Vagina (tissue), 2 donors: ENCODE measurements around the gene EVC2. TPM values are rescaled to one million over a fixed set of nuclear protein-coding genes. Genes with fewer than 3 reads are reported as not detected.

Experiments used
- DNase-seq, 2 donors: peaks; one replicate each; pipeline ENCODE4 v3.0.0-alpha.2; 2017; ENCODE audit errors: extremely low spot score in 2 of 2
- H3K27ac ChIP-seq: fragments of 200-600 bp; sonication (generic); one replicate; pipeline ENCODE4 v1.5.1; 2019
- H3K27me3 ChIP-seq: fragments of 200-600 bp; sonication (generic); one replicate; pipeline ENCODE4 v1.5.1; 2019
- H3K36me3 ChIP-seq, 2 donors: fragments of 200-600 bp; sonication (generic); one replicate each; pipeline ENCODE4 v1.5.1; 2017 to 2019
- H3K4me1 ChIP-seq: fragments of 200-600 bp; sonication (generic); one replicate; pipeline ENCODE4 v1.5.1; 2019
- H3K4me3 ChIP-seq, 2 donors: fragments of 200-600 bp; sonication (generic); 1 replicate in 1 of 2; 2 replicates in 1 of 2; pipeline ENCODE4 v1.5.1; 2016 to 2019
- H3K9me3 ChIP-seq: fragments of 200-600 bp; sonication (generic); one replicate; pipeline ENCODE4 v1.5.1; 2019
- CTCF ChIP-seq, 3 experiments: fragments of 450-650 bp in 2 of 3; fragments of 200-600 bp in 1 of 3; sonication (generic) in 1 of 3; IDR thresholded peaks; one replicate each; pipeline ENCODE4 v1.5.1; 2017 to 2019; ENCODE audit warnings: antibody characterized with exemption in 3 of 3, mild to moderate bottlenecking in 2 of 3, moderate library complexity in 2 of 3
- POLR2A ChIP-seq, 2 donors: fragments of 450-650 bp; IDR thresholded peaks; one replicate each; pipeline ENCODE4 v1.6.1; 2017; ENCODE audit warnings: antibody characterized with exemption in 2 of 2, mild to moderate bottlenecking in 2 of 2, moderate library complexity in 2 of 2
- POLR2AphosphoS5 ChIP-seq, 2 donors: sonication (generic); formaldehyde crosslinking; IDR thresholded peaks; one replicate each; pipeline ENCODE4 v1.9.0; 2017; ENCODE audit warnings: antibody characterized with exemption in 2 of 2, mild to moderate bottlenecking in 2 of 2, low read depth in 1 of 2; ENCODE audit not compliant: insufficient read depth in 1 of 2
- intact Hi-C: fragments of 100-400 bp; cut with DNase I; formaldehyde crosslinking; loops from one replicate; pipeline ENCODE4 v1.15.1; 2023
- total RNA-seq: library from RNA; depleted of rRNA; stranded (reverse); fragments of >200 nt; gene quantifications from one replicate; pipeline ENCODE4 v1.2.3, GENCODE V29; 2016

The EVC2 gene
- total RNA-seq, 1 donor from 2014 or later = 23.8 TPM

- no peak for DNase-seq
- H3K27ac ChIP-seq = no peak overlapping the region
- TF ChIP-seq POLR2A (IDR thresholded peaks at IDR 0.05) = no peak
- no peak for TF ChIP-seq CTCF (IDR thresholded peaks at IDR 0.05)
- TF ChIP-seq POLR2AphosphoS5 (IDR thresholded peaks at IDR 0.05; ENCODE audit: insufficient read depth in 1 of 2, low read depth in 1 of 2) = no peak
- no peaks in the 10 kb centered on the region for H3K27me3 ChIP-seq
- H3K9me3 ChIP-seq = no peaks in the 10 kb centered on the region
- peaks cover 0 to 9% of the 10 kb centered on the region in 2 donors for H3K36me3 ChIP-seq
- H3K4me1 ChIP-seq = peaks cover 5% of the 10 kb centered on the region
- H3K4me3 ChIP-seq = no peak overlapping the region
- intact Hi-C loops = no loop called here
Measured at GRCh38 chr4:5724377-5724776, 16.0 kb upstream of the EVC2 start.

- H3K27me3 ChIP-seq = no peaks in the 10 kb centered on the region
- peaks cover 0 to 4% of the 10 kb centered on the region in 2 donors for H3K36me3 ChIP-seq
- intact Hi-C loops = no loop called here
- DNase-seq = no peak
- H3K4me3 ChIP-seq = no peak overlapping the region
- TF ChIP-seq POLR2A (IDR thresholded peaks at IDR 0.05) (no peak), CTCF (IDR thresholded peaks at IDR 0.05) (no peak), POLR2AphosphoS5 (IDR thresholded peaks at IDR 0.05; ENCODE audit: insufficient read depth in 1 of 2, low read depth in 1 of 2) (no peak)
- H3K27ac ChIP-seq = no peak overlapping the region
- H3K9me3 ChIP-seq = no peaks in the 10 kb centered on the region
- peaks cover 5% of the 10 kb centered on the region for H3K4me1 ChIP-seq
Measured at GRCh38 chr4:5722328-5722727, 14.0 kb upstream of the EVC2 start.

- no peak for DNase-seq
- peaks cover 0 to 4% of the 10 kb centered on the region in 2 donors for H3K36me3 ChIP-seq
- intact Hi-C loops = no loop called here
- no peaks in the 10 kb centered on the region for H3K9me3 ChIP-seq
- TF ChIP-seq POLR2A (IDR thresholded peaks at IDR 0.05) (no peak), POLR2AphosphoS5 (IDR thresholded peaks at IDR 0.05; ENCODE audit: insufficient read depth in 1 of 2, low read depth in 1 of 2) (no peak), CTCF (IDR thresholded peaks at IDR 0.05) (no peak)
- no peak overlapping the region for H3K4me3 ChIP-seq
- no peaks in the 10 kb centered on the region for H3K27me3 ChIP-seq
- no peak overlapping the region for H3K27ac ChIP-seq
- H3K4me1 ChIP-seq = peaks cover 5% of the 10 kb centered on the region
Measured at GRCh38 chr4:5721923-5722322, 13.6 kb upstream of the EVC2 start.

- Histone ChIP-seq H3K27ac (no peak overlapping the region), H3K27me3 (no peaks in the 10 kb centered on the region), H3K9me3 (no peaks in the 10 kb centered on the region), H3K4me1 (peaks cover 5% of the 10 kb centered on the region), H3K36me3 (peaks cover 0 to 4% of the 10 kb centered on the region in 2 donors), H3K4me3 (no peak overlapping the region)
- TF ChIP-seq POLR2AphosphoS5 (IDR thresholded peaks at IDR 0.05; ENCODE audit: insufficient read depth in 1 of 2, low read depth in 1 of 2) = no peak
- no peak for TF ChIP-seq POLR2A (IDR thresholded peaks at IDR 0.05)
- TF ChIP-seq CTCF (IDR thresholded peaks at IDR 0.05) = no peak
- intact Hi-C loops = no loop called here
- DNase-seq = no peak
Measured at GRCh38 chr4:5720980-5721379, 12.6 kb upstream of the EVC2 start.

- TF ChIP-seq CTCF (IDR thresholded peaks at IDR 0.05) (no peak), POLR2A (IDR thresholded peaks at IDR 0.05) (no peak)
- intact Hi-C loops = no loop called here
- H3K36me3 ChIP-seq = peaks cover 0 to 4% of the 10 kb centered on the region in 2 donors
Measured at GRCh38 chr4:5720157-5720850, 11.9 kb upstream of the EVC2 start.

More at GRCh38 chr4:5720157-5720850, 11.9 kb upstream of the EVC2 start:
- Histone ChIP-seq H3K9me3 (peaks cover 2% of the 10 kb centered on the region), H3K27ac (no peak overlapping the region), H3K4me3 (no peak overlapping the region), H3K4me1 (peaks cover 5% of the 10 kb centered on the region), H3K27me3 (no peaks in the 10 kb centered on the region)
- DNase-seq = peak in 1 of 2 donors; percentile 92
